Stimulated activated CD4-positive, alpha-beta T cell treated with anti-CD3 and anti-CD28 coated beads, Interleukin-1b, Interleukin-23, amount 100 ng/mL, for 24 hours (primary cell): Measurements from ENCODE around the gene TPSB2.
"Not testable (repeated sequence)": the region's sequence is repeated elsewhere in the genome, so short reads cannot be mapped to it uniquely, and the experiment has no call there.

ENCODE experiments used
- DNase-seq, 4 experiments: peaks; one replicate each; pipeline ENCODE4 v3.0.0-alpha.2; 2020; ENCODE audit warnings: low read depth in 4 of 4, low spot score in 1 of 4

The TPSB2 gene

GRCh38 chr16:1243907-1244850 lies 14.2 kb upstream of the TPSB2 start:
- DNase-seq, result not testable (repeated sequence)

DNA sequence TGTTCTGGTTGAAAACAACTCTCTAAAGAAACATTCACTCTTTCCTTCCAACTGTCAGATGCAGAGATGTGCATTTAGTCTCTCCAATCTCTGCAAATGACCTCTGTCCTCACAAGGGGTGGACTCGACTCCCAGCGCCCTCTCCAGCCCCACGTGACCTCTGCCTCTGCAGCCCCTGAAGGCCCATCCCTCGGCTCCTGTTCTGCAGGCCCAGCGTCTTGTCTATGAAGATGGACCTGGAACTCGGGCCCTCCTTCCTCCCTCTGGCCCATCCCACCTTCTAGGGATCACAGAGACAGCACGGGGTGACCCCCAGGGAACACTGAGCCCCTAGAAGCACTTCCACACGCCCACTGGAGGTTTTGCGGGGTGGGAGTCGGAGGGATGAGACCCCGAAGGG lies 13.4 kb upstream of the TPSB2 start:
- not testable (repeated sequence) for DNase-seq

- not testable (repeated sequence) for DNase-seq
These were observed 11.1 kb upstream of the TPSB2 start for GRCh38 chr16:1241081-1241480.

DNA sequence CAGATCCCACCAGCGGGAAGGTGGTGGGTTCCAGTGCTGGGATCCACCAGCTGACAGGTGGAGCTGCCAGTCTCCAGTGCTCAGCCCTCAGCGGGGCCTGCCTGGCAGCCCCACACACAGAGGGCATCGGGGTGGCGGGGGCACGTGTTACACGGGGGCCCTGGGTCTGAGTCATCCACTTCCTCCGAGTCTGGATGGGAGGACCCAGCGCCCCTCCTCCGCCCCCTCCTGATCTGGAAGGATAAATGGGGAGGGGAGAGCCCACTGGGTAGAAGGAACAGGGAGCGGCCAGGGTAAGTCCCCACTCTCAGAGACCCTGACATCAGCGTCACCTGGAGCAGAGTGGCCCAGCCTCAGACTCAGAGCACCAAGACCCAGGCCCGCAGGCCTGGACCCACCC lies 10.5 kb upstream of the TPSB2 start, which contains the start of gene TPSAB1:
TPSAB1 (plus strand) TSS at position 270 of the 400 bp plus-strand sequence. CDS start 234 bp downstream, outside the sequence.
- DNase-seq, result not testable (repeated sequence)

DNA sequence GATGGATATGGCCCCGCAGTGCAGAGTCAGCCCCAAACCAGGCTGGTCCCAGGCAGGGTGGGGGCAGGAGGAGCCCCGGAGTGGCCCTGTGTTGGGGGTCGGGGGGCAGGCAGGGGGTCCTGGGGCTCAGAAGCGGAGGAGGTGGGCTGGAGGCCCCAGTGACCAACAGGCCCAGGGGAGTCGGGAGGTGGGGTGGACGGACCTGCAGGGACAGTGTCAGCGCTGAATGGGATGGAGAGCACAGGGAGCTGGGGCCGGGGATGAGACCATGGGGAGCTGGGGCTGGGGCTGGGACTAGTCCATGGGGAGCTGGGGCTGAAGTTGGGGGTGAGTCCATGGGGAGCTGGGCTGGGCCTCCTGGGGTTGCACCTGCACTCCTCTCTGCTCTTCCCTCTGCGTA lies 9.6 kb upstream of the TPSB2 start:
- not testable (repeated sequence) for DNase-seq

GRCh38 chr16:1238909-1239308 lies 8.9 kb upstream of the TPSB2 start:
- not testable (repeated sequence) for DNase-seq

DNA sequence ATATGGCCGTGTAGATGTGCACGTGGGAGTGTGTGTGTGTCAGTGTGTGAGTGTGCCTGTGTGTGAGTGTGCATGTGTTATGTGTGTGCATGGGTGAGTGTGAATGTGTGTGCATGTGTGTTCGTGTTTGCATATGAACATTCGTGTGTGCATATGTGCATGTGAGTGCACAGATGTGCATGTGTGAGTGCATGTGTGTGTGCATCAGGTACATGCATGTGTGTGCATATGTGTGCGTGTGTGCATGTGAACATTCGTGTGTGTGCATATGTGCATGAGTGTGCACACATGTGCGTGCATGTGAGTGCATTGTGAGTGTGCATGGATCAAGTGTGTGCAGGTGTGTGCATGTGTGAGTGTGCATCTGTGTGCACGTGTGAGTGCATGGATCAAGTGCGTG lies 8.0 kb upstream of the TPSB2 start:
- DNase-seq, result no peak

- DNase-seq, result not testable (repeated sequence)
These were observed 6.7 kb upstream of the TPSB2 start for GRCh38 chr16:1236659-1237058.

DNA sequence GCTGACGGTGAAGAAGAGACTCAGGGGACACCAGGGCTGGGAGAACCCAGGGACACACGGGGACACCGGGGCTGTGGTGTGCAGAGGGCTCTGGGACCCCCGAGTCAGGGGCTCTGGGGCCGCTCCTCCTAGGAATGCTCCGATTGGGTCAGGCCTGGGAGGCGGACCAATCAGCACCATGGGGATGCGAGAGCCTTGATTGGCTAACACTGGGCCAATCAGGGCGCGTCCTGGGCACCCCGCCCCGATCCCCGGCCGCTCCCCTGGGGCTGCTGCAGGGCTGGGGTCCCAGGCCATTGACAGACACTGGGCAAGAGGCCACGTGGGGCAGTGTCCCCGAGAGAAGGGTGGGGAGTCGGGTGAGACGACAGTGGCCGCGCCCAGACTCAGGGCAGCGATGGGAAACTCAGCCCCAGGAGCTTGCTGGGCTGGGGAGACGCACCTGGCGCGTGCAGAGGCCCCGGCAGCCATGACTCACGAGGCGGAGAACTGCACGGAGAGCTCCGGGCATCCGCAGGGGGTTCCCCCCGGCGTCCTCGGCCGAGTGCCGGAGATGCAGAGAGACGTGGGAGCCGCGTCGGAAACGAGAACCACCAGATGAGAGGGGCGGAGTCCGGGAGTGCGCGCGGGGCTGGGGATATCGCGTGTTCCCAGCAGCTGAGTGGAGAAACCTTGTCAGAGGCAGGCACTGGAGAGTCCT lies 2.2 kb upstream of the TPSB2 start:
- DNase-seq, result not testable (repeated sequence)

DNA sequence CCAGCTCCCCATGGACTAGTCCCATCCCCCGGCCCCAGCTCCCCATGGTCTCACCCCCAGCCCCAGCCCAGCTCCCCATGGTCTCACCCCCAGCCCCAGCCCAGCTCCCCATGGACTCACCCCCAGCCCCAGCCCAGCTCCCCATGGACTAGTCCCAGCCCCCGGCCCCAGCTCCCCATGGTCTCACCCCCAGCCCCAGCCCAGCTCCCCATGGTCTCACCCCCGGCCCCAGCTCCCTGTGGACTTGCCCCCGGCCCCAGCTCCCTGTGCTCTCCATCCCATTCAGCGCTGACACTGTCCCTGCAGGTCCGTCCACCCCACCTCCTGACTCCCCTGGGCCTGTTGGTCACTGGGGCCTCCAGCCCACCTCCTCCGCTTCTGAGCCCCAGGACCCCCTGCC lies 1.3 kb upstream of the TPSB2 start:
- not testable (repeated sequence) for DNase-seq

DNA sequence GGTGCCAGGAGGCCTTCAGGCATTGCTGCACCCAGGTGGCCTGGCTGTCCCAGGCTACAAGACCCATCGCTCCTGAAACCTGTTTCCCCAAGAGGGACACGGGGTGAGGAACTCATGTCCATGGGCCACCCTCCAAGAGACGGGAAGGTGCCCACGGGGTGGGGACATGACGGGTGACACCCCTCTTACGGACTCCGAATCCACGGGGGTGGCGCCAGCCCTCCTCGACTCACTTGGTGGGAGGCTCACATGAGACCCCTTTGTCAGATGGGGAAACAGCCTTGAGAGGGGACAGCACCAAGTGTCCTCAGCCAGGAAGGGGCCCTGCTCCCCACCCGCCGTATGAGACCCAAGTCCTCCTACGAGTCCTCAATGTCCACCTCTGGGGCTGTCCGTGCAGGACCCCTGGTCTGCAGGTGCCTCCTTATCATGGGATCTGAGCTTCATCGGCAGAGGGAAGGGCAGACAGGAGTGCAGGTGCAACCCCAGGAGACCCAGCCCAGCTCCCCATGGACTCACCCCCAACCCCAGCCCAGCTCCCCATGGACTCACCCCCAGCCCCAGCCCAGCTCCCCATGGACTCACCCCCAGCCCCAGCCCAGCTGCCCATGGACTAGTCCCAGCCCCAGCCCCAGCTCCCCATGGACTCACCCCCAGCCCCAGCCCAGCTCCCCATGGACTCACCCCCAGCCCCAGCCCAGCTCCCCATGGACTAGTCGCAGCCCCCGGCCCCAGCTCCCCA lies 658 bp upstream of the TPSB2 start:
- DNase-seq, result not testable (repeated sequence)

GRCh38 chr16:1229476-1229875 lies 508 bp downstream of the TPSB2 start:
- DNase-seq, result not testable (repeated sequence)

DNA sequence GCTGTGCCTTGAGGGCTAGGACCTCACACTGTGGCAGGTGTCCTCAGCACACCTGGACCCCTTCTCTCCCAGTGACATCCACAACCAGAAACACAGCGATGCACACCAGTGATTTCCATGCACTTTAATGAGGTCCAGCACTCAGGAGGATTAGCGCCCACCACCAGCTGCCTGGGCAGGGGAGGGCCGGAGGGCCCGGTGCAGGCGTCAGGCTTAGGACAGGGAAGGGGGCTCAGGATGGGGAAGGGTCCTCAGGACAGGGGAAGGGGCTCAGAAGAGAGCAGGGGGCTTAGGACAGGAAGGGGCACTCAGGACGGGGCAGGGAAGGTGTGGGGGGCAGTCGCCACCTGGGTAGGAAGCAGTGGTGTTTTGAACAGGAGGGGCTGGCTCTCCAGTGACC lies 1.8 kb downstream of the TPSB2 start:
- not testable (repeated sequence) for DNase-seq

- DNase-seq, result not testable (repeated sequence)
These were observed 3.3 kb downstream of the TPSB2 start for GRCh38 chr16:1226692-1227091.

DNA sequence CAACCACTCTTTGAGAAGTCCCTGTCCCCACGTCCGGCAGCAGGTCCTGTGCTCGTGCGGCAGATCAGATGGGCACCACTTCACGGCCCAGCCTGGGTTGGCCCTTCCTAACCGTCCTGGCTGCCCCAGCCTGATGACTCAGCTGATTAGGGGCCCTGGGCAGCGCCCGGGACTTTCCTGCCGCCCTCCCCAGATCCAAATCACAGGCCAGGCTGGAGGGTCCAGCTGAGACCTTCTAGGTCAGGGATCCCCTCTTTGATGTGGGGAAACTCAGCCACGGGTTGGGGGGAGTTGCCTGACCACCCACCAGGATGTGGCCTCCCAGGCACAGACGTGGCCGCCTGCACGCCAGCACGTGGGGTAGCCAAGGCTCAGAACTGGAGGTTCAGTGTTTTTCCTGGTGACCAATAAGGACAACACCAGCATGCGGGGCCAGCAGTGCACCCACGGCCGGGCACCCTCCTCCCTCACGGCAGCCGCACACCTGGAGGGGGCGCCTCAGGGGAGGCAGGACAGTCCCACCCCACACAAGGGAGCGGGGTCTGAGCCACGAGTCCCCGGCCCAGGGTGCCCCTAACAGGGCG lies 4.2 kb downstream of the TPSB2 start:
- DNase-seq, result not testable (repeated sequence)

DNA sequence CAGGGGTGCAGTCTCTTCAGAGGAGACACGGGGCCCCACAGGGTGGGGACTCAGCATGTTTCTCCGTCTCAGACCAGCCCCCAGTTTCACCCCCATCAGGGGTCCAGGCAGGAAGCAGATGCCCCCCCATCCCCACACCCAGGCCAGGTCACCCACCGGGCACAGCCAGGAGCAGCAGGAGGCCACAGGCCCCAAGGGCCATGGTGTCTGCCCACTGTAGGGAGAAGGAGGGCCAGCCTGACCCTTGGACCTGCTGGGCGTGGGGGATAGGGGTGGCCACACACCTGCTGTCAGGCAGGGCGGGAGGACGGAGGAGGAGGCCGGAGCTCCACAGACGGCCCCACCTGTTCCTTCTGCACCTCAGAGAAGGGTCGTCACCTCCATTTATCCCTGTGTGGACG lies 4.9 kb downstream of the TPSB2 start, which contains the start of gene TPSG1:
TPSG1 (minus strand) TSS at position 218 of the 401 bp plus-strand sequence; CDS start at position 202, 16 bp downstream.
- DNase-seq, result no peak

GRCh38 chr16:1224558-1224957 lies 5.4 kb downstream of the TPSB2 start:
- no peak for DNase-seq

DNA sequence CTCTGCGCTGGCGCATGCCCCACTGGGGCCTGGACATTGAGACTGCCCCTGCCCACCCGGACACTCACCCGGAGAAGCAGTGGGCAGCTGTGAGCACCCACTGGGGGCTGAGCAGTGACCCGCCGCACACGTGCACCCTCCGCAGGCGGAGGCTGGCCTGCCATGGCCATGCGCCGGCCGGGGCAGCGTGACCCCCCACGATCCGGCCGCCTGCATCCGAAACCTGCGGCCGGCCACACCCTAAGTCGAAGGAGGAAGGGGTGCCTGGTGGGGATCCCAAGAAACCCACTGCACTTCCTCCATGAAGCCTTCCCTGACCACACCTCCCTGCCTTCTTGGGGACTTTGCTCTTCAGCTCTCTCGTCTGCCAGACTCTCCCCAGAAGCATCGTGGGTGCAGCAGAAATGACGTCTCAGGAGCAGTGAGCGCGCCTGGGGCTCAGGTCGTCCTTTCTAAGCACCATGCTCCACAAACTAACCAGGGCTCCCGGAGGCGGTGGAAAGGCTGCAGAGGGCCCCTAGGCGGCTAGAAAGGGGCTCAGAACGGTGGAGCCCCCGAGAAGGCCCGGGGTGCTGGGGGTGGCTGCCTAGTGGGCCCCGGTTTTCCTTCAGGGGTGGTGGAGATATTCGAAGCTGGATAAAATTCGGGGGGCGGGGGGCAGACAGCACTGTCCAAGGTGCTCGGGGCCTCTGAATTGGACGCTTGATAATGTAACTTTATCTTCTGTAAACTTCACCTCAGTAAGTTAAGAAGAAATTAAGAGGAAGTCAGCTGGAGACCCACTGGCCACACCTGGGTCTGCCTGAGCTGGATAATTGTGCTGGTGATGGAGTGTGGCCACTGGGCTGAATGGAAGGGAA lies 6.4 kb downstream of the TPSB2 start:
- no peak for DNase-seq

- DNase-seq, result no peak
These were observed 7.2 kb downstream of the TPSB2 start for GRCh38 chr16:1222553-1223354.
